ENCODE results near the gene ADAMTS13. TPM values are rescaled to one million over a fixed set of nuclear protein-coding genes. Genes with fewer than 3 reads are reported as not detected.

Gene ADAMTS13
- total and polyA plus RNA-seq, 2 donors (not counting 3 experiments of a cell fraction or from before 2014, with no cell fraction given), result 1.5 to 2.5 TPM

- TF ChIP-seq MAX (IDR thresholded peaks at IDR 0.05; ENCODE audit: insufficient read depth, insufficient read length) (no peak), CTCF (IDR thresholded peaks at IDR 0.05; ENCODE audit: extremely low read depth in 1 of 2, insufficient read depth in 1 of 2, low read depth in 1 of 2, low read length in 2 of 2) (no peak), MYC (IDR thresholded peaks at IDR 0.05; ENCODE audit: low read depth, low read length) (no peak), GATA2 (IDR thresholded peaks at IDR 0.05; ENCODE audit: insufficient read depth, insufficient read length, low read depth, low read length) (no peak), EZH2 (IDR thresholded peaks at IDR 0.05; ENCODE audit: borderline replicate concordance, low read depth, low read length, severe bottlenecking) (no peak), POLR2A (IDR thresholded peaks at IDR 0.05; ENCODE audit: low read depth, low read length) (no peak), FOS (IDR thresholded peaks at IDR 0.05; ENCODE audit: borderline replicate concordance, insufficient read depth, low read length) (no peak), POLR2AphosphoS5 (IDR thresholded peaks at IDR 0.05; ENCODE audit: insufficient read depth, low read depth, low read length) (no peak), JUN (IDR thresholded peaks at IDR 0.05; ENCODE audit: borderline replicate concordance, insufficient read depth, insufficient read length, low read depth) (no peak)
- Histone ChIP-seq H4K20me1 (replicated peaks; ENCODE audit: control insufficient read depth, extremely low read depth, insufficient read depth, low read length) (no peaks in the 10 kb centered on the region), H3K36me3 (ENCODE audit: control insufficient read depth in 2 of 2, extremely low read depth in 1 of 2, insufficient read depth in 2 of 2, low read length in 2 of 2) (no peaks in the 10 kb centered on the region), H3K9me1 (replicated peaks; ENCODE audit: control insufficient read depth, extremely low read depth, insufficient read depth, low read length) (no peaks in the 10 kb centered on the region), H3K4me3 (replicated peaks in 1 of 3; ENCODE audit: insufficient read depth in 1 of 3, low read depth in 1 of 3, low read length in 3 of 3) (no peak overlapping the region), H3K4me2 (ENCODE audit: insufficient read depth, low read length) (no peak overlapping the region), H3K79me2 (ENCODE audit: control insufficient read depth, insufficient read depth, low read length) (no peaks in the 10 kb centered on the region), H3K27me3 (ENCODE audit: control insufficient read depth in 2 of 2, insufficient read depth in 2 of 2, low read length in 2 of 2) (no peaks in the 10 kb centered on the region), H3K27ac (ENCODE audit: insufficient read depth, low read depth, low read length) (no peak overlapping the region), H2AFZ (ENCODE audit: low read depth, low read length) (no peak overlapping the region), H3K4me1 (ENCODE audit: control insufficient read depth, extremely low read depth, insufficient read depth, low read length) (no peaks in the 10 kb centered on the region), H3K9ac (replicated peaks; ENCODE audit: extremely low read depth, insufficient read depth, low read length) (no peak overlapping the region), H3K9me3 (replicated peaks; ENCODE audit: control insufficient read depth, insufficient read depth, low read length) (no peaks in the 10 kb centered on the region)
- FAIRE-seq (no peak), DNase-seq (ENCODE audit: low read depth, low spot score) (no peak)
- ChIA-PET POLR2A (no interaction called here), CTCF (interaction anchor here (1.0 to 7.3 kb wide), 2 partner anchors 9 to 302 kb away, joined by 3 to 142 read pairs; partner anchors contain the start of gene SLC2A6)
- BruUV-seq (replicated peaks), result no TSS peak
- intact Hi-C loops (cut with micrococcal nuclease), result no loop called here
- dilution Hi-C loops (cut with MboI; ENCODE audit: extremely low pct_ligation_motif_present, low sequenced_read_pairs), result no loop called here
These were observed 66.6 kb downstream of the ADAMTS13 start for GRCh38 chr9:133488686-133489252.

Measured in endothelial cell of umbilical vein (primary cell).